Lung (tissue), 12 donors: ENCODE results near the gene TMEM50A. TPM values are rescaled to one million over a fixed set of nuclear protein-coding genes. Genes with fewer than 3 reads are reported as not detected.

Experiments
- ATAC-seq: fragments of 200-7000 bp; cut with Tn5 transposase; one replicate; pipeline ENCODE4 v1.9.1; 2020; ENCODE audit warnings: moderate number of reproducible peaks; ENCODE audit not compliant: insufficient read depth, low FRiP score
- DNase-seq, 3 donors: peaks; one replicate each; pipeline ENCODE4 v3.0.0-alpha.2; 2013 to 2017
- H3K27ac ChIP-seq, 2 donors: one replicate each; pipeline ENCODE4 v1.5.1; 2013; ENCODE audit warnings: mild to moderate bottlenecking in 2 of 2, moderate library complexity in 2 of 2, control low read depth in 1 of 2, inconsistent platforms in 1 of 2, low read depth in 1 of 2, low read length in 1 of 2
- H3K27me3 ChIP-seq, 3 donors: one replicate each; pipeline ENCODE4 v1.5.1; 2013; ENCODE audit warnings: low read length in 2 of 3; ENCODE audit not compliant: control insufficient read depth in 3 of 3, insufficient read depth in 3 of 3
- H3K36me3 ChIP-seq, 4 donors: one replicate each; pipeline ENCODE4 v1.5.1; 2013; ENCODE audit warnings: low read length in 4 of 4, mild to moderate bottlenecking in 1 of 4, moderate library complexity in 1 of 4; ENCODE audit not compliant: control insufficient read depth in 4 of 4, insufficient read depth in 4 of 4
- H3K4me1 ChIP-seq, 5 donors: one replicate each; pipeline ENCODE4 v1.5.1; 2013; ENCODE audit warnings: low read length in 5 of 5, mild to moderate bottlenecking in 2 of 5, moderate library complexity in 1 of 5; ENCODE audit not compliant: control insufficient read depth in 5 of 5, insufficient read depth in 5 of 5
- H3K4me3 ChIP-seq: one replicate; pipeline ENCODE4 v1.5.1; 2013; ENCODE audit warnings: mild to moderate bottlenecking, control low read depth, moderate library complexity
- H3K9ac ChIP-seq, 2 donors: one replicate each; pipeline ENCODE4 v1.5.1; 2013; ENCODE audit warnings: low read length in 2 of 2, control low read depth in 1 of 2; ENCODE audit not compliant: insufficient read depth in 1 of 2
- H3K9me3 ChIP-seq, 4 donors: one replicate each; pipeline ENCODE4 v1.5.1; 2013; ENCODE audit warnings: low read length in 3 of 4, mild to moderate bottlenecking in 1 of 4, moderate library complexity in 1 of 4; ENCODE audit not compliant: control insufficient read depth in 4 of 4, insufficient read depth in 3 of 4
- WGBS, 2 donors: extraction: QIAGEN DNeasy Blood & Tissue Kit; methylation state at CpG; one replicate each; pipeline ENCODE4 v1.1.7; 2013; 5-methylcytosine and 5-hydroxymethylcytosine counted together
- polyA plus RNA-seq, 2 donors: library from polyadenylated mRNA; stranded (reverse); fragments of 200-250 nt; gene quantifications; one replicate each; pipeline ENCODE4 v1.2.1, GENCODE V29; 2013
- total RNA-seq, 2 donors: library from RNA; depleted of rRNA in 1 of 2; stranded (reverse); fragments of >200 nt in 1 of 2; gene quantifications; one replicate each; pipeline ENCODE4 v1.2.1, GENCODE V29; 2014 to 2021
- TF ChIP-seq, protein P1 (sequence below): IDR thresholded peaks from 2 replicates; pipeline ENCODE4 v1.5.1; 2012; ENCODE audit warnings: mild to moderate bottlenecking; ENCODE audit errors: control extremely low read depth, extremely low read depth
- donor health status: control.
- donor health status: control.
- donor health status: Bipolar disorder and iron deficiency.
- donor health status: healthy.
- donor health status: DM: yes; HTN: yes; CAD: no.

Gene TMEM50A
- total and polyA plus RNA-seq, 4 donors = 84.6 to 116 (median 88.4) TPM

- Histone ChIP-seq H3K4me3 (peak overlapping the region; percentile 59), H3K27ac (peak overlapping the region; percentile 95 to 97), H3K4me1 (peaks cover 0 to 6% (median 0%) of the 10 kb centered on the region in 5 donors), H3K9me3 (no peaks in the 10 kb centered on the region), H3K27me3 (no peaks in the 10 kb centered on the region), H3K36me3 (peaks cover 0 to 12% (median 8%) of the 10 kb centered on the region in 4 donors), H3K9ac (peak overlapping the region; percentile 68 to 92)
- ATAC-seq (no peak), DNase-seq (peak in 1 of 3 donors; percentile 56)
- WGBS, 2 donors = 0 to 1% methylated on average over 6 of the region's 6 CpGs
- TF ChIP-seq, protein P1, sequence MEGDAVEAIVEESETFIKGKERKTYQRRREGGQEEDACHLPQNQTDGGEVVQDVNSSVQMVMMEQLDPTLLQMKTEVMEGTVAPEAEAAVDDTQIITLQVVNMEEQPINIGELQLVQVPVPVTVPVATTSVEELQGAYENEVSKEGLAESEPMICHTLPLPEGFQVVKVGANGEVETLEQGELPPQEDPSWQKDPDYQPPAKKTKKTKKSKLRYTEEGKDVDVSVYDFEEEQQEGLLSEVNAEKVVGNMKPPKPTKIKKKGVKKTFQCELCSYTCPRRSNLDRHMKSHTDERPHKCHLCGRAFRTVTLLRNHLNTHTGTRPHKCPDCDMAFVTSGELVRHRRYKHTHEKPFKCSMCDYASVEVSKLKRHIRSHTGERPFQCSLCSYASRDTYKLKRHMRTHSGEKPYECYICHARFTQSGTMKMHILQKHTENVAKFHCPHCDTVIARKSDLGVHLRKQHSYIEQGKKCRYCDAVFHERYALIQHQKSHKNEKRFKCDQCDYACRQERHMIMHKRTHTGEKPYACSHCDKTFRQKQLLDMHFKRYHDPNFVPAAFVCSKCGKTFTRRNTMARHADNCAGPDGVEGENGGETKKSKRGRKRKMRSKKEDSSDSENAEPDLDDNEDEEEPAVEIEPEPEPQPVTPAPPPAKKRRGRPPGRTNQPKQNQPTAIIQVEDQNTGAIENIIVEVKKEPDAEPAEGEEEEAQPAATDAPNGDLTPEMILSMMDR = no peak
Observed at GRCh38 chr1:25338986-25339385, 852 bp downstream of the TMEM50A start.

- TF ChIP-seq, protein P1 = no peak
- Histone ChIP-seq H3K4me3 (no peak overlapping the region), H3K27ac (no peak overlapping the region), H3K9ac (no peak overlapping the region), H3K36me3 (peaks cover 8 to 16% (median 11%) of the 10 kb centered on the region in 4 donors), H3K4me1 (peaks cover 0 to 6% (median 0%) of the 10 kb centered on the region in 5 donors), H3K27me3 (no peaks in the 10 kb centered on the region), H3K9me3 (no peaks in the 10 kb centered on the region)
- no peak for DNase-seq
- WGBS, 2 donors = 78 to 90% methylated on average over 6 of the region's 6 CpGs
- no peak for ATAC-seq
Observed at GRCh38 chr1:25341746-25342145, 3.6 kb downstream of the TMEM50A start.

DNA sequence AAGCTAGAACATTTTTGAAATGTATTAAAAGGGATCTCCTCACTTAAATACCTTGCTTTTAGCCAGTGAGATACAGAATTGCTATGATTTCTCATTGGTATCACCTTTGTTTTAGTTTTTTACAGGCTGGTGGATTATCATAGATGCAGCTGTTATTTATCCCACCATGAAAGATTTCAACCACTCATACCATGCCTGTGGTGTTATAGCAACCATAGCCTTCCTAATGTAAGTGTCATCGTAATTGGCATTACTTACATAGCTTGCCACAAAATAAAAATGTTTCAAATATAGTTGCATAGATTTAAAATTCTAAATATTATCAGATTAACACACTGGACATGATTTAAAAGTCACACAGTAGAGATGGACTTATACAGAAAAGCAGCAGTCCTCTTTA lies 4.7 kb downstream of the TMEM50A start:
- H3K27me3 ChIP-seq = no peaks in the 10 kb centered on the region
- peaks cover 8 to 22% (median 13%) of the 10 kb centered on the region in 4 donors for H3K36me3 ChIP-seq
- WGBS, 2 donors = 97 to 98% methylated on average over 1 of the region's 1 CpG
- H3K9ac ChIP-seq = no peak overlapping the region
- ATAC-seq = no peak
- TF ChIP-seq, protein P1 = no peak
- no peaks in the 10 kb centered on the region for H3K9me3 ChIP-seq
- no peak for DNase-seq
- H3K4me1 ChIP-seq = peaks cover 0 to 6% (median 0%) of the 10 kb centered on the region in 5 donors
- no peak overlapping the region for H3K4me3 ChIP-seq
- H3K27ac ChIP-seq = no peak overlapping the region

GRCh38 chr1:25343872-25344271 lies 5.7 kb downstream of the TMEM50A start:
- WGBS, 2 donors = 85 to 93% methylated on average over 4 of the region's 4 CpGs
- Histone ChIP-seq H3K9ac (no peak overlapping the region), H3K4me3 (no peak overlapping the region), H3K27me3 (no peaks in the 10 kb centered on the region), H3K4me1 (peaks cover 0 to 6% (median 0%) of the 10 kb centered on the region in 5 donors), H3K27ac (no peak overlapping the region), H3K36me3 (peaks cover 8 to 23% (median 12%) of the 10 kb centered on the region in 4 donors), H3K9me3 (no peaks in the 10 kb centered on the region)
- ATAC-seq = no peak
- TF ChIP-seq, protein P1 = no peak
- no peak for DNase-seq
